OCI-LY7 (cell line): ENCODE results near the gene UBE3A. TPM values are rescaled to one million over a fixed set of nuclear protein-coding genes. Genes with fewer than 3 reads are reported as not detected.

Experiments used
- BruUV-seq: library from RNA; stranded (reverse); fragments of 400-500 nt; replicated peaks from 2 replicates; lab custom pipeline; 2021; lab: Mats Ljungman, UMichigan
- CTCF ChIA-PET: fragments of 300-600 bp; sonication (Branson Sonifier 250); formaldehyde crosslinking; loops from one replicate; lab custom pipeline; 2022; ENCODE audit warnings: antibody characterized with exemption; ENCODE audit not compliant: unreplicated experiment; lab: Charles Lee
- POLR2A ChIA-PET: fragments of 300-600 bp; sonication (Branson Sonifier 250); formaldehyde crosslinking; loops from one replicate; lab custom pipeline; 2022; ENCODE audit warnings: antibody characterized with exemption; lab: Charles Lee
- DNase-seq: peaks from one replicate; pipeline ENCODE4 v3.0.0-alpha.2; 2015; ENCODE audit warnings: low spot score
- H2AFZ ChIP-seq: fragments of 200-600 bp; sonication (generic), shearing (Covaris generic); 2 replicates; pipeline ENCODE4 v1.6.1; 2014; ENCODE audit warnings: mild to moderate bottlenecking, antibody characterized with exemption, low read length, moderate library complexity
- H3K27ac ChIP-seq: fragments of 200-600 bp; sonication (generic); 2 replicates; pipeline ENCODE4 v1.5.1; 2014; ENCODE audit warnings: mixed run types, low read depth, mild to moderate bottlenecking, moderate library complexity, low read length, inconsistent platforms; ENCODE audit not compliant: poor library complexity, severe bottlenecking
- H3K36me3 ChIP-seq: fragments of 200-600 bp; sonication (generic); 2 replicates; pipeline ENCODE4 v1.6.1; 2014; ENCODE audit warnings: mild to moderate bottlenecking, antibody characterized with exemption, low read length, moderate library complexity, mixed read lengths; ENCODE audit not compliant: insufficient read depth
- H3K4me1 ChIP-seq: fragments of 200-600 bp; sonication (generic); 2 replicates; pipeline ENCODE4 v1.5.1; 2014; ENCODE audit warnings: mild to moderate bottlenecking, low read length; ENCODE audit not compliant: insufficient read depth, poor library complexity, severe bottlenecking
- H3K4me2 ChIP-seq: fragments of 200-600 bp; sonication (generic); 2 replicates; pipeline ENCODE4 v1.6.1; 2014; ENCODE audit warnings: mild to moderate bottlenecking, low read length
- H3K4me3 ChIP-seq: fragments of 200-600 bp; sonication (generic); 2 replicates; pipeline ENCODE4 v1.5.1; 2014; ENCODE audit warnings: mild to moderate bottlenecking, low read depth, low read length; ENCODE audit not compliant: poor library complexity, severe bottlenecking
- H3K79me2 ChIP-seq: fragments of 200-600 bp; sonication (generic); 2 replicates; pipeline ENCODE4 v1.6.1; 2016; ENCODE audit warnings: low read depth, mild to moderate bottlenecking, low read length, moderate library complexity, mixed read lengths; ENCODE audit not compliant: insufficient read depth
- H3K9me2 ChIP-seq: fragments of 200-600 bp; sonication (generic); 2 replicates; pipeline ENCODE4 v1.6.1; 2016; ENCODE audit warnings: mild to moderate bottlenecking, low read length, mixed read lengths; ENCODE audit not compliant: insufficient read depth
- H3K9me3 ChIP-seq: fragments of 200-600 bp; sonication (generic); 2 replicates; pipeline ENCODE4 v1.6.1; 2014; ENCODE audit warnings: mild to moderate bottlenecking, mixed run types, low read length, mixed read lengths
- H4K20me1 ChIP-seq: fragments of 200-600 bp; sonication (generic); 2 replicates; pipeline ENCODE4 v1.6.1; 2014; ENCODE audit warnings: mild to moderate bottlenecking, antibody characterized with exemption, low read length, moderate library complexity, mixed read lengths; ENCODE audit not compliant: insufficient read depth
- CTCF ChIP-seq: fragments of 200-600 bp; sonication (generic); conservative IDR thresholded peaks from 2 replicates; pipeline ENCODE4 v1.5.1; 2014; ENCODE audit warnings: mild to moderate bottlenecking, antibody characterized with exemption, low read length, moderate library complexity, mixed read lengths
- EZH2phosphoT487 ChIP-seq: fragments of 200-600 bp; sonication (generic); IDR thresholded peaks from 2 replicates; pipeline ENCODE4 v1.6.1; 2018; ENCODE audit warnings: low read depth, borderline replicate concordance, mild to moderate bottlenecking, mixed run types, antibody characterized with exemption, low read length, moderate library complexity, mixed read lengths
- intact Hi-C: fragments of 100-400 bp; cut with micrococcal nuclease; formaldehyde crosslinking; loops from one replicate; pipeline ENCODE4 v1.10.0; 2022; ENCODE audit not compliant: unreplicated experiment
- total RNA-seq, 2 experiments: library from RNA; depleted of rRNA in 1 of 2; stranded (reverse); fragments of >200 nt in 1 of 2; shearing (Covaris generic) in 1 of 2; gene quantifications; 2 replicates each; pipeline ENCODE4 v1.2.3, GENCODE V29; 2014 to 2022

UBE3A gene
- total RNA-seq, 2 experiments from 2014 or later, result 95.9 to 158 TPM

GRCh38 chr15:25477816-25478215 lies 39.0 kb upstream of the UBE3A start:
- BruUV-seq, result no TSS peak
- Histone ChIP-seq H3K4me2 (no peak overlapping the region), H3K9me2 (no peaks in the 10 kb centered on the region), H3K4me3 (no peak overlapping the region), H3K9me3 (no peaks in the 10 kb centered on the region), H3K27ac (no peak overlapping the region), H3K79me2 (no peaks in the 10 kb centered on the region), H2AFZ (no peak overlapping the region), H4K20me1 (no peaks in the 10 kb centered on the region), H3K36me3 (no peaks in the 10 kb centered on the region), H3K4me1 (no peaks in the 10 kb centered on the region)
- TF ChIP-seq EZH2phosphoT487, result no peak
- intact Hi-C loops, result no loop called here
- no peak for DNase-seq
- POLR2A ChIA-PET, result no interaction called here
- CTCF ChIA-PET, result no interaction called here

DNA sequence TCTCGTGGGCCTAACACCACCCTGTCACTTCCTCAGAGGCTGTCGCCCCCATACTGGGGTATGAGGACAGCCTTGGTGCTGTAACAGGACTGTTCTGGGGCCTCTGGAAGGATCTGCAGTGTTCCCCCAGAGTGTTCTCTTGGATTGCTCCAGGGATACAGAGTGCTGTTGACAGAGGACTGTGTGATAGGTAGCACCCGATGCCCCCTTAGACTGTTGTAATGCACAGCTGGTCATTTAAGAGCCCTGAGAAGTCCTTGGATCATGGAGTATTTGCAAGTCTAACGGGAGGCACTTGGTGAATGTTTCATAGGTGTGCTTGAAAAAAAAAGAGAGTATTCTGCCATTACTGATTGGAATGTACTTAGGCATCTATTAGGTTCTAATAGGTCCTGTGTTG lies 35.4 kb upstream of the UBE3A start:
- TF ChIP-seq EZH2phosphoT487, result no peak
- TF ChIP-seq CTCF, result no peak

GRCh38 chr15:25470230-25470629 lies 31.4 kb upstream of the UBE3A start:
- Histone ChIP-seq H3K79me2 (no peaks in the 10 kb centered on the region), H2AFZ (no peak overlapping the region), H3K36me3 (no peaks in the 10 kb centered on the region), H3K27ac (no peak overlapping the region), H3K4me3 (no peak overlapping the region), H3K9me2 (no peaks in the 10 kb centered on the region), H3K4me2 (no peak overlapping the region), H3K4me1 (no peaks in the 10 kb centered on the region), H4K20me1 (no peaks in the 10 kb centered on the region), H3K9me3 (no peaks in the 10 kb centered on the region)
- ChIA-PET CTCF (interaction anchor here (0.5 kb wide), 1 partner anchor 9 kb away, joined by 3 read pairs; no protein-coding TSS in a partner anchor), POLR2A (no interaction called here)
- BruUV-seq, result no TSS peak
- intact Hi-C loops, result no loop called here
- no peak for DNase-seq
- TF ChIP-seq CTCF, result no peak
- TF ChIP-seq EZH2phosphoT487, result no peak

More for the DNA sequence above, 35.4 kb upstream of the UBE3A start:
- Histone ChIP-seq H3K4me3 (no peak overlapping the region), H3K27ac (no peak overlapping the region), H3K79me2 (no peaks in the 10 kb centered on the region), H2AFZ (no peak overlapping the region), H3K36me3 (no peaks in the 10 kb centered on the region), H3K9me2 (no peaks in the 10 kb centered on the region), H3K4me2 (no peak overlapping the region), H3K9me3 (no peaks in the 10 kb centered on the region), H3K4me1 (no peaks in the 10 kb centered on the region), H4K20me1 (no peaks in the 10 kb centered on the region)
- no peak for DNase-seq
- no TSS peak for BruUV-seq
- POLR2A ChIA-PET, result no interaction called here
- intact Hi-C loops, result no loop called here
- CTCF ChIA-PET, result no interaction called here
